Measurements from ENCODE around the gene SLC26A4. TPM values are rescaled to one million over a fixed set of nuclear protein-coding genes. Genes with fewer than 3 reads are reported as not detected.

Gene SLC26A4
- total and polyA plus RNA-seq, 10 of the 15 experiments (the other 5 are each of a cell fraction or from before 2014, with no cell fraction given): 0.01 to 0.18 (median 0.08) TPM; not detected in 5

DNA sequence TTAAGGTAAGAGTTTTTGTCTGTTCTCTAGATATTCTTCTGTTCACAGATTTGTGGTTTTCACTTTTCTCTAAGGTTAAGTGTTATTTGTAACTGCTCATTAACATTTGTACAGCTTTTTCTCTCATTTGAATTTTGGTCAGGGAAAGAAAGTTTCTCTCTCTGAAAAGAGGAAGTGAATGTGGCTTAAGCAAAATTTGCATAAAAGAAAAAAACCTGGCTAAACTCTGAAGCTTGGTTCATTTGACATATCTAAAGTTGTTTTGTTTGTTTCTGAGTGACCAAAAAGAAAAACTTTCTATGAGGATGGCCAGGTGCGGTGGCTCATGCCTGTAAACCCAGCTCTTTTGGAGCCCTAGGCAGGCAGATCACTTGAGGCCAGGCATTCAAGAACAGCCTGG lies 22.0 kb upstream of the SLC26A4 start (continued):
- TF ChIP-seq, protein P1, sequence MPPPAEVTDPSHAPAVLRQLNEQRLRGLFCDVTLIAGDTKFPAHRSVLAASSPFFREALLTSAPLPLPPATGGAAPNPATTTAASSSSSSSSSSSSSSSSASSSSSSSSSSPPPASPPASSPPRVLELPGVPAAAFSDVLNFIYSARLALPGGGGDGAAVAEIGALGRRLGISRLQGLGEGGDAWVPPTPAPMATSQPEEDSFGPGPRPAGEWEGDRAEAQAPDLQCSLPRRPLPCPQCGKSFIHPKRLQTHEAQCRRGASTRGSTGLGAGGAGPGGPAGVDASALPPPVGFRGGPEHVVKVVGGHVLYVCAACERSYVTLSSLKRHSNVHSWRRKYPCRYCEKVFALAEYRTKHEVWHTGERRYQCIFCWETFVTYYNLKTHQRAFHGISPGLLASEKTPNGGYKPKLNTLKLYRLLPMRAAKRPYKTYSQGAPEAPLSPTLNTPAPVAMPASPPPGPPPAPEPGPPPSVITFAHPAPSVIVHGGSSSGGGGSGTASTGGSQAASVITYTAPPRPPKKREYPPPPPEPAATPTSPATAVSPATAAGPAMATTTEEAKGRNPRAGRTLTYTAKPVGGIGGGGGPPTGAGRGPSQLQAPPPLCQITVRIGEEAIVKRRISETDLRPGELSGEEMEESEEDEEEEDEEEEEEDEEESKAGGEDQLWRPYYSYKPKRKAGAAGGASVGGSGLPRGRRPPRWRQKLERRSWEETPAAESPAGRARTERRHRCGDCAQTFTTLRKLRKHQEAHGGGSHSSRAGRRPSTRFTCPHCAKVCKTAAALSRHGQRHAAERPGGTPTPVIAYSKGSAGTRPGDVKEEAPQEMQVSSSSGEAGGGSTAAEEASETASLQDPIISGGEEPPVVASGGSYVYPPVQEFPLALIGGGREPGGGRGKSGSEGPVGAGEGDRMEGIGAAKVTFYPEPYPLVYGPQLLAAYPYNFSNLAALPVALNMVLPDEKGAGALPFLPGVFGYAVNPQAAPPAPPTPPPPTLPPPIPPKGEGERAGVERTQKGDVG (CRISPR knock-in tag; IDR thresholded peaks at IDR 0.05): no peak
- TF ChIP-seq CBX5 (IDR thresholded peaks at IDR 0.05; ENCODE audit: low read depth) (peak; percentile 25; the same call in 1 of the 2 replicates), SREBF1 (IDR thresholded peaks at IDR 0.05; ENCODE audit: low read length) (no peak), HCFC1 (IDR thresholded peaks at IDR 0.05; ENCODE audit: low read length) (no peak), ZBTB40 (IDR thresholded peaks at IDR 0.05; ENCODE audit: borderline replicate concordance) (peak; percentile 58; the same call in 1 of the 2 replicates), NR2F1 (conservative IDR thresholded peaks at IDR 0.05) (peak; percentile 94), NR2C2 (IDR thresholded peaks at IDR 0.05; ENCODE audit: borderline replicate concordance, control insufficient read depth, insufficient read length, low read depth) (no peak), CEBPB (IDR thresholded peaks at IDR 0.05; ENCODE audit: borderline replicate concordance in 1 of 2, low read depth in 2 of 2, low read length in 2 of 2) (no peak), EED (IDR thresholded peaks at IDR 0.05; ENCODE audit: low read depth) (no peak), KDM1A (IDR thresholded peaks at IDR 0.05; ENCODE audit: borderline replicate concordance) (no peak), RELA (IDR thresholded peaks at IDR 0.05; ENCODE audit: borderline replicate concordance, partially characterized antibody) (no peak), SUZ12 (IDR thresholded peaks at IDR 0.05; ENCODE audit: unreplicated experiment) (no peak), NBN (IDR thresholded peaks at IDR 0.05) (no peak), MAX (IDR thresholded peaks at IDR 0.05; ENCODE audit: low read depth, low read length) (no peak), RCOR1 (conservative IDR thresholded peaks at IDR 0.05; ENCODE audit: low read depth, low read length) (peak; percentile 97), KAT2A (conservative IDR thresholded peaks at IDR 0.05; ENCODE audit: control insufficient read depth, low read depth, low read length) (no peak), NR2C1 (IDR thresholded peaks at IDR 0.05) (no peak), PML (IDR thresholded peaks at IDR 0.05; ENCODE audit: low read length) (peak; percentile 31; the same call in 1 of the 2 replicates), FOXK2 (IDR thresholded peaks at IDR 0.05) (no peak), MTA3 (IDR thresholded peaks at IDR 0.05; ENCODE audit: borderline replicate concordance, low read length) (no peak), TCF3 (IDR thresholded peaks at IDR 0.05; ENCODE audit: borderline replicate concordance, insufficient read depth, low read depth, low read length) (no peak), ZNF24 (IDR thresholded peaks at IDR 0.05) (no peak), RB1 (IDR thresholded peaks at IDR 0.05; ENCODE audit: borderline replicate concordance) (no peak), MEF2A (IDR thresholded peaks at IDR 0.05; ENCODE audit: insufficient read depth, low read depth, low read length) (no peak)
- TF ChIP-seq, protein P2, sequence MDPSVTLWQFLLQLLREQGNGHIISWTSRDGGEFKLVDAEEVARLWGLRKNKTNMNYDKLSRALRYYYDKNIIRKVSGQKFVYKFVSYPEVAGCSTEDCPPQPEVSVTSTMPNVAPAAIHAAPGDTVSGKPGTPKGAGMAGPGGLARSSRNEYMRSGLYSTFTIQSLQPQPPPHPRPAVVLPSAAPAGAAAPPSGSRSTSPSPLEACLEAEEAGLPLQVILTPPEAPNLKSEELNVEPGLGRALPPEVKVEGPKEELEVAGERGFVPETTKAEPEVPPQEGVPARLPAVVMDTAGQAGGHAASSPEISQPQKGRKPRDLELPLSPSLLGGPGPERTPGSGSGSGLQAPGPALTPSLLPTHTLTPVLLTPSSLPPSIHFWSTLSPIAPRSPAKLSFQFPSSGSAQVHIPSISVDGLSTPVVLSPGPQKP (IDR thresholded peaks at IDR 0.05; ENCODE audit: low read depth, low read length): no peak
